Activated CD8-positive, alpha-beta T cell treated with anti-CD3 and anti-CD28 coated beads for 36 hours (primary cell): ENCODE measurements around the gene CLHC1. TPM values are rescaled to one million over a fixed set of nuclear protein-coding genes. Genes with fewer than 3 reads are reported as not detected.
"Not testable (repeated sequence)": the region's sequence is repeated elsewhere in the genome, so short reads cannot be mapped to it uniquely, and the experiment has no call there.

Experiments used
- ATAC-seq: fragments of 200-7000 bp; cut with Tn5 transposase; one replicate; pipeline ENCODE4 v1.10.0; 2021; ENCODE audit warnings: mild to moderate bottlenecking, moderate library complexity
- CTCF ChIA-PET: fragments of 350-600 bp; sonication (Branson Sonifier 250); formaldehyde crosslinking; loops from one replicate; lab custom pipeline; 2021; ENCODE audit warnings: antibody characterized with exemption; lab: Charles Lee
- POLR2A ChIA-PET: fragments of 350-600 bp; sonication (Branson Sonifier 250); formaldehyde crosslinking; loops from one replicate; lab custom pipeline; 2021; ENCODE audit warnings: antibody characterized with exemption; lab: Charles Lee
- DNase-seq: peaks from one replicate; pipeline ENCODE4 v3.0.0-alpha.2; 2020
- H3K27ac Mint-ChIP-seq: one replicate; pipeline ENCODE4 v1.8.0; 2021; ENCODE audit warnings: mild to moderate bottlenecking, mixed read lengths
- H3K27me3 Mint-ChIP-seq: one replicate; pipeline ENCODE4 v1.8.0; 2021; ENCODE audit warnings: mixed read lengths
- H3K36me3 Mint-ChIP-seq: one replicate; pipeline ENCODE4 v1.8.0; 2021; ENCODE audit warnings: low read depth, mixed read lengths
- H3K4me1 Mint-ChIP-seq: one replicate; pipeline ENCODE4 v1.8.0; 2021; ENCODE audit warnings: low read depth, mixed read lengths
- H3K4me3 Mint-ChIP-seq: one replicate; pipeline ENCODE4 v1.8.0; 2021; ENCODE audit warnings: mild to moderate bottlenecking, moderate library complexity, mixed read lengths
- H3K9me3 Mint-ChIP-seq: one replicate; pipeline ENCODE4 v1.8.0; 2021; ENCODE audit warnings: mixed read lengths
- CTCF ChIP-seq: fragments of 200-600 bp; IDR thresholded peaks from one replicate; pipeline ENCODE4 v1.8.0; 2022; ENCODE audit warnings: antibody characterized with exemption, mild to moderate bottlenecking
- intact Hi-C: fragments of 100-400 bp; cut with micrococcal nuclease; formaldehyde crosslinking; loops from one replicate; pipeline ENCODE4 v1.10.0; 2022
- total RNA-seq, 2 experiments: library from RNA; stranded (reverse); gene quantifications; one replicate each; pipeline ENCODE4 v1.2.3, GENCODE V29; 2021

CLHC1 gene
- total RNA-seq, 2 experiments from 2014 or later: 4.2 to 5.6 TPM

GRCh38 chr2:55136138-55136541, 96.0 kb downstream of the CLHC1 start:
- DNase-seq: no peak
- no peaks in the 10 kb centered on the region for H3K27me3 Mint-ChIP-seq
- intact Hi-C loops: no loop called here
- H3K9me3 Mint-ChIP-seq: peaks cover 2% of the 10 kb centered on the region
- H3K4me3 Mint-ChIP-seq: no peak overlapping the region
- no peak for TF ChIP-seq CTCF
- peaks cover 2% of the 10 kb centered on the region for H3K36me3 Mint-ChIP-seq
- ChIA-PET CTCF (no interaction called here), POLR2A (no interaction called here)
- H3K27ac Mint-ChIP-seq: no peak overlapping the region
- H3K4me1 Mint-ChIP-seq: peaks cover 28% of the 10 kb centered on the region
- ATAC-seq: no peak

GRCh38 chr2:55135491-55135890, 96.6 kb downstream of the CLHC1 start:
- ChIA-PET CTCF (no interaction called here), POLR2A (no interaction called here)
- Mint-ChIP-seq H3K9me3 (peaks cover 2% of the 10 kb centered on the region), H3K27ac (no peak overlapping the region), H3K27me3 (no peaks in the 10 kb centered on the region), H3K36me3 (peaks cover 2% of the 10 kb centered on the region), H3K4me1 (peaks cover 26% of the 10 kb centered on the region), H3K4me3 (no peak overlapping the region)
- no peak for DNase-seq
- intact Hi-C loops: no loop called here
- TF ChIP-seq CTCF: no peak
- no peak for ATAC-seq

- Mint-ChIP-seq H3K27me3 (no peaks in the 10 kb centered on the region), H3K4me3 (peak overlapping the region; percentile 66), H3K27ac (peak overlapping the region; percentile 96), H3K9me3 (peaks cover 2% of the 10 kb centered on the region), H3K36me3 (peaks cover 2% of the 10 kb centered on the region), H3K4me1 (peaks cover 26% of the 10 kb centered on the region)
- intact Hi-C loops: no loop called here
- DNase-seq (no peak), ATAC-seq (peak; percentile 4)
- ChIA-PET CTCF (interaction anchor here (0.9 to 1.2 kb wide), 2 partner anchors 84 to 85 kb away, joined by 3 to 4 read pairs; partner anchors contain the start of gene RTN4), POLR2A (interaction anchor here (0.9 to 1.1 kb wide), 2 partner anchors 83 to 189 kb away, joined by 3 to 4 read pairs; no protein-coding TSS in a partner anchor)
- TF ChIP-seq CTCF: no peak
These were observed 97.8 kb downstream of the CLHC1 start for GRCh38 chr2:55134316-55134706.

GRCh38 chr2:55133467-55134315, 98.4 kb downstream of the CLHC1 start:
- POLR2A ChIA-PET: interaction anchor here (0.9 kb wide), 1 partner anchor 82 kb away, joined by 4 read pairs; no protein-coding TSS in a partner anchor
- DNase-seq (peak; percentile 70), ATAC-seq (peak; percentile 94)
- no peak for TF ChIP-seq CTCF
- peak overlapping the region; percentile 66 for H3K4me3 Mint-ChIP-seq
- H3K9me3 Mint-ChIP-seq: peaks cover 2% of the 10 kb centered on the region
- H3K27ac Mint-ChIP-seq: peak overlapping the region; percentile 96
- H3K27me3 Mint-ChIP-seq: no peaks in the 10 kb centered on the region
- peaks cover 26% of the 10 kb centered on the region for H3K4me1 Mint-ChIP-seq
- peaks cover 2% of the 10 kb centered on the region for H3K36me3 Mint-ChIP-seq
- intact Hi-C loops: no loop called here
- CTCF ChIA-PET: interaction anchor here (0.9 to 1.2 kb wide), 2 partner anchors 84 to 85 kb away, joined by 3 to 4 read pairs; partner anchors contain the start of gene RTN4

DNA sequence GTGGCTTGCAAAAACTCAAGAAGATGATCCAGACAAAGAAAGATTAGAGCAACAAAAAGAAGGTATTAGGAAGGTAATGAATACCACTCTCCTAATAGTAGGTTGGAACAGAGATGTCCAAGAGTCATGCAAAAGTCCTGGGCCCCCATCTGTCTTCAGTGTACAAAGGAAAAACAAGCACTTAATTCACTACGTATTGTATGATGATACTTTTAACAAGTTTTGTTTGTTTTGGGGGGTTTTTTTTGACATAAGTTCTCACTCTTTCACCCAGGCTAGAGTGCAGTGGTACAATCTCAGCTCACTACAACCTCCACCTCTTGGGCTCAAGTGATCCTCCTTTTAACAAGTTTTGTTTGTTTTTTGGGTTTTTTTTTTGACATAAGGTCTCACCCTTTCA, 101.2 kb downstream of the CLHC1 start:
- Mint-ChIP-seq H3K27me3 (no peaks in the 10 kb centered on the region), H3K4me1 (peaks cover 21% of the 10 kb centered on the region), H3K27ac (no peak overlapping the region), H3K36me3 (peaks cover 2% of the 10 kb centered on the region), H3K4me3 (no peak overlapping the region), H3K9me3 (peaks cover 7% of the 10 kb centered on the region)
- ATAC-seq (no peak), DNase-seq (no peak)
- ChIA-PET POLR2A (interaction anchor here (1.4 kb wide), 1 partner anchor 10 kb away, joined by 3 read pairs; no protein-coding TSS in a partner anchor), CTCF (no interaction called here)
- intact Hi-C loops: no loop called here
- TF ChIP-seq CTCF: no peak

- intact Hi-C loops, POLR2A ChIA-PET, ATAC-seq, DNase-seq, H3K4me1 Mint-ChIP-seq, H3K36me3 Mint-ChIP-seq, H3K4me3 Mint-ChIP-seq, H3K9me3 Mint-ChIP-seq, CTCF ChIA-PET, H3K27me3 Mint-ChIP-seq, H3K27ac Mint-ChIP-seq: not testable (repeated sequence)
These were observed 105.5 kb downstream of the CLHC1 start for GRCh38 chr2:55126643-55127042.
